GM18951 (cell line): Measurements from ENCODE around the gene EXOSC2.

Source experiments
- POLR2A ChIP-seq: IDR thresholded peaks from 4 replicates; pipeline ENCODE4 v1.6.1; 2011; ENCODE audit warnings: mild to moderate bottlenecking; ENCODE audit not compliant: insufficient read length, insufficient read depth; ENCODE audit errors: extremely low read depth
- in situ Hi-C: fragments of 300-500 bp; cut with MboI; formaldehyde crosslinking; loops from one replicate; pipeline ENCODE4 v1.12.0; 2022; ENCODE audit warnings: low sequenced_read_pairs, mixed read lengths, inconsistent platforms; ENCODE audit not compliant: unreplicated experiment

The EXOSC2 gene

GRCh38 chr9:130693426-130694191 lies at the start of gene EXOSC2:
TSS of gene EXOSC2 (plus strand) at chr9:130693780. CDS start at chr9:130693792, 12 bp downstream.
- TF ChIP-seq POLR2A = peak; percentile 94
- in situ Hi-C loops = no loop called here

GRCh38 chr9:130651221-130651620 lies 42.4 kb upstream of the EXOSC2 start:
- in situ Hi-C loops = no loop called here

GRCh38 chr9:130651752-130652151 lies 41.8 kb upstream of the EXOSC2 start:
- in situ Hi-C loops = no loop called here
- TF ChIP-seq POLR2A = no peak

More at GRCh38 chr9:130651221-130651620, 42.4 kb upstream of the EXOSC2 start:
- TF ChIP-seq POLR2A = no peak

- in situ Hi-C loops = no loop called here
- TF ChIP-seq POLR2A = no peak
These were observed 38.7 kb upstream of the EXOSC2 start for GRCh38 chr9:130654879-130655278.

GRCh38 chr9:130658893-130659698 lies 34.5 kb upstream of the EXOSC2 start:
- in situ Hi-C loops = no loop called here

GRCh38 chr9:130659699-130660248 lies 33.8 kb upstream of the EXOSC2 start:
- in situ Hi-C loops = no loop called here
- TF ChIP-seq POLR2A = no peak

More at GRCh38 chr9:130658893-130659698, 34.5 kb upstream of the EXOSC2 start:
- TF ChIP-seq POLR2A = no peak

GRCh38 chr9:130660326-130660682 lies 33.3 kb upstream of the EXOSC2 start:
- in situ Hi-C loops = no loop called here
- no peak for TF ChIP-seq POLR2A

- in situ Hi-C loops = no loop called here
- no peak for TF ChIP-seq POLR2A
These were observed 32.7 kb upstream of the EXOSC2 start for GRCh38 chr9:130660683-130661450.

GRCh38 chr9:130661451-130662098 lies 32.0 kb upstream of the EXOSC2 start:
- in situ Hi-C loops = no loop called here

GRCh38 chr9:130662099-130662969 lies 31.2 kb upstream of the EXOSC2 start:
- in situ Hi-C loops = no loop called here
- no peak for TF ChIP-seq POLR2A

More at GRCh38 chr9:130661451-130662098, 32.0 kb upstream of the EXOSC2 start:
- TF ChIP-seq POLR2A = no peak

GRCh38 chr9:130662970-130663257 lies 30.7 kb upstream of the EXOSC2 start:
- in situ Hi-C loops = no loop called here
- no peak for TF ChIP-seq POLR2A
